Dedifferentiated amniotic fluid mesenchymal stem cell (primary cell): ENCODE data around the gene TKT.
"Not testable (repeated sequence)": the region's sequence is repeated elsewhere in the genome, so short reads cannot be mapped to it uniquely, and the experiment has no call there.

Source experiments
- DNase-seq: peaks from one replicate; pipeline ENCODE4 v3.0.0-alpha.2; 2016; ENCODE audit errors: extremely low spot score

Gene TKT

GRCh38 chr3:53259427-53260259 is 3.8 kb upstream of the TKT start:
- no peak for DNase-seq

- DNase-seq: no peak
These were observed 3.0 kb upstream of the TKT start for GRCh38 chr3:53258600-53259426.

GRCh38 chr3:53257465-53257864 is 1.6 kb upstream of the TKT start:
- DNase-seq: no peak

DNA sequence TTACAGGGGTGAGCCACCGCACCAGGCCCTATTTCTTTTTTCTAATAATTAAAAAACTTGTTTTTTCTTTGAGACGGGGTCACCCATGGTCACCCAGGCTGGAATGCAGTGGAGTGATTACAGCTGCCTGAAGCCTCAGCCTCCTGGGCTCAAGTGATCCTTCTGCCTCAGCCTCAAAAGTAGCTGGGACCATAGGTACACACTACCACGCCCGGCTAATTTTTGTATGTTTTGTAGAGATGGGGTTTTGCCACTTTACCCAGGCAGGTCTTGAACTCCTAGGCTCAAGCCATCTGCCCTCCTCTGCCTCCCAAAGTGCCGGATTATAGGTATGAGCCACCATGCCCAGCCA is 858 bp upstream of the TKT start:
- DNase-seq: no peak

GRCh38 chr3:53255423-53255774 is 423 bp downstream of the TKT start:
- DNase-seq: no peak

- no peak for DNase-seq
These were observed 1.1 kb downstream of the TKT start for GRCh38 chr3:53254509-53255422.

- DNase-seq: no peak
These were observed 1.9 kb downstream of the TKT start for GRCh38 chr3:53253707-53254508.

DNA sequence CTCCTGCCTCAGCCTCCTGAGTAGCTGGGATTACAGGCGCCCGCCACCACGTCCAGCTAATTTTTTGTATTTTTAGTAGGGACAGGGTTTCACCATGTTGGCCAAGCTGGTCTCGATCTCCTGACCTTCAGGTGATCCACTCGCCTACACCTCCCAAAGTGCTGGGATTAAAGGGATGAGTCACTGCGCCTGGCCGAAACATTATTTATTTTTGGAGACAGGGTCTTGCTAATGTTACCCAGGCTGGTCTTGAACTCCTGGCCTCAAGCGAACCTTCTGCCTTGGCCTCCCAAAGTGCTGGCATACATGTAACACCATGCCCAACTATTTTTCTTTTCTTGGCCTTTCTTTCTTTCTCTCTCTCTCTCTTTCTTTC is 2.9 kb downstream of the TKT start:
- DNase-seq: not testable (repeated sequence)

DNA sequence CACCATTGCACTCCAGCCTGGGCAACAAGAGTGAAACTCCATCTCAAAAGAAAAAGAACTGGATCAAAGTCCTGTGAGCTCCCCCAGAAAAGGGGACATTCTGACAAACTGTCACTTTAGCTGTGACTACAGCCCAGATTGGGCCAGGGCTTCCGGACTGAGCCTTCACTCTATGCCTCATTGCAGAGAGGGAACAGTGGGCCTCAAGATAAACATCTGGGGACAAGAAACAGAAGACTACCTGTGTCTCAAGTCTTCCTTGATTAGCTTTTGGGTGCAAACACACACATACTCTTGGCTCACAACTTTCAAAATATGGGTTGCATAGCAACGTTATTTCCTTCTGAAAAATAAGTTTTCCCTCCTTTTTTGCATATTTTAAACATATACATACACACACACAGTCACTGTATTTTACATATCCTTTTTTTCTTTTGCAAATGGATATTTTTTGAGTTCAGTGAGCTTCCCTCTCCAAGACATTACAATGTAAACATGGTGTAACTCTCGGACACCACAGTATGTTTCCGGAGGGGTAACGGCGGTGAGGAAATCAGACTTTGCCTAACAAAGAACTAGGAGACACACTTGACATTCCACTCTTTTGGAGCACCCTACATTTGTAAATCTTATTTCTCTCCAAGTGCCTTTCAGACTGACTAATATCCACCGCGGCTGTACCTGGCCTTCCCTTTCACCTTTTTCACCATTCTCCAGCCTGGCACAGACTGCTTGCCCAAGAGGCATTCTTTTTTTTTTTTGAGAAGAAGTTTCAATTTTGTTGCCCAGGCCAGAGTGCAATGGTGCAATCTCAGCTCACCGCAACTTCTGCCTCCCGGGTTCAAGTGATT is 3.5 kb downstream of the TKT start:
- DNase-seq: no peak

DNA sequence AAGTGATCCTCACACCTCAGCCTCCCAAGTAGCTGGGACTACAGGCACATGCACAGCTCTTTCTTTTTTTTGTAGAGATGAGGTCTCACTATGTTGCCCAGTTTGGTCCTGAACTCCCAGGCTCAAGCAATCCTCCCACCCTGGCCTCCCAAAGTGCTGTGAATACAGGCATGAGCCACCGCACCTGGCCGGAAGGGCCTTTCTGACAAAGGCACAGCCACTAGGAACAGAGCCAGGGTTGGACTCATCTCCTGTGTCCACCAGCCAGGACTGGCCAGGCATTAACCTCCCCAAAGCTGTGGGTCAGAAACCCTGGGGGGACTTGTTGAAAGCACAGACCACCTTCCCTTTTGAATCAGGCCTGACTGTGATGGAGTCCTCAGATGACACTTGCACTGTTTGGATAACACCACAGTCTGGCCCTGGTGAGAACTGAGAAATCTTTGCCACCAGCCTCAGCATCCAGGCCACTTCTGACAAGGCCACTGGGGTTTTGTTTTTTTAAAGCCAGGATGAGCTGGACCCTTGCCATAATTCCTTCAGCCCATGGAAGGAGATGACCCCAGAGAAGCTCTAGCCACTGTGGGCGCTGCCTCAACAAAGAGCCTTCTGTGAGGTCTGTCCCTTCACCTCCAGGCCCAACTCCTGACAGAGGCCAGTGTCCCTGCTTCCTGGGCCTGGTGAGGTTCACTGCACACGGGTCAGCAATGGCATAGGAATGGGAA is 4.8 kb downstream of the TKT start:
- DNase-seq: no peak

- no peak for DNase-seq
These were observed 5.4 kb downstream of the TKT start for GRCh38 chr3:53250453-53250852.

GRCh38 chr3:53248161-53248560 is 7.7 kb downstream of the TKT start:
- DNase-seq: no peak

GRCh38 chr3:53247619-53248018 is 8.2 kb downstream of the TKT start:
- DNase-seq: no peak

- no peak for DNase-seq
These were observed 11.6 kb downstream of the TKT start for GRCh38 chr3:53244271-53244670.

- DNase-seq: no peak
These were observed 12.0 kb downstream of the TKT start for GRCh38 chr3:53243785-53244184.

- DNase-seq: peak; percentile 42
These were observed 12.7 kb downstream of the TKT start for GRCh38 chr3:53243165-53243564.

- no peak for DNase-seq
These were observed 13.2 kb downstream of the TKT start for GRCh38 chr3:53242642-53243041.

DNA sequence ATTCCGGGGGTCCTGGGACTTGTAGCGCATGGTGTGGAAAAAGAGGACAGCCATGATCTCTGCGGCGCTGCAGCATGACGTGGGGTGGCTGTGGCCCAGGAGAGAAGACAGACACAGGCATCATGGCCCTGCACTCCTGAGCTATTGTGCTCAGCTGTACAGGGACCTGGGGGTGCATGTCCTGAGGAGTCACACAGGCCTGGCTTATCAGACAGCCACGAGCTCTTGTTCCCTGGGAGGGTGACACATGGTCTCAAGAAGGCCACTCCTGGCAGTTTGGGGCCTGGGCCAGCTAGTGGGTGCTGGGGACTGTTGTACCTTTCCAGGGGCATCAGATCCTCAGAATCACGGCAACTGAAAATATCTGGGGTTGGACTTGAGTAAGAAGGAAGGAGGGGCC is 13.7 kb downstream of the TKT start:
- no peak for DNase-seq
